HL-60 (cell line): ENCODE measurements around the gene TCF25.

Experiments used
- GABPA ChIP-seq: IDR thresholded peaks from 2 replicates; pipeline ENCODE4 v1.6.1; 2012; ENCODE audit warnings: low read depth
- POLR2AphosphoS5 ChIP-seq: IDR thresholded peaks from 2 replicates; pipeline ENCODE4 v1.6.1; 2012; ENCODE audit warnings: low read depth
- SPI1 ChIP-seq: IDR thresholded peaks from 2 replicates; pipeline ENCODE4 v1.6.1; 2012; ENCODE audit warnings: low read depth, mild to moderate bottlenecking, borderline replicate concordance
- TF ChIP-seq, protein P1 (sequence below): IDR thresholded peaks from one replicate; pipeline ENCODE4 v1.5.1; 2011; ENCODE audit warnings: low read length, control low read depth, inconsistent platforms; ENCODE audit not compliant: insufficient read depth

DNA sequence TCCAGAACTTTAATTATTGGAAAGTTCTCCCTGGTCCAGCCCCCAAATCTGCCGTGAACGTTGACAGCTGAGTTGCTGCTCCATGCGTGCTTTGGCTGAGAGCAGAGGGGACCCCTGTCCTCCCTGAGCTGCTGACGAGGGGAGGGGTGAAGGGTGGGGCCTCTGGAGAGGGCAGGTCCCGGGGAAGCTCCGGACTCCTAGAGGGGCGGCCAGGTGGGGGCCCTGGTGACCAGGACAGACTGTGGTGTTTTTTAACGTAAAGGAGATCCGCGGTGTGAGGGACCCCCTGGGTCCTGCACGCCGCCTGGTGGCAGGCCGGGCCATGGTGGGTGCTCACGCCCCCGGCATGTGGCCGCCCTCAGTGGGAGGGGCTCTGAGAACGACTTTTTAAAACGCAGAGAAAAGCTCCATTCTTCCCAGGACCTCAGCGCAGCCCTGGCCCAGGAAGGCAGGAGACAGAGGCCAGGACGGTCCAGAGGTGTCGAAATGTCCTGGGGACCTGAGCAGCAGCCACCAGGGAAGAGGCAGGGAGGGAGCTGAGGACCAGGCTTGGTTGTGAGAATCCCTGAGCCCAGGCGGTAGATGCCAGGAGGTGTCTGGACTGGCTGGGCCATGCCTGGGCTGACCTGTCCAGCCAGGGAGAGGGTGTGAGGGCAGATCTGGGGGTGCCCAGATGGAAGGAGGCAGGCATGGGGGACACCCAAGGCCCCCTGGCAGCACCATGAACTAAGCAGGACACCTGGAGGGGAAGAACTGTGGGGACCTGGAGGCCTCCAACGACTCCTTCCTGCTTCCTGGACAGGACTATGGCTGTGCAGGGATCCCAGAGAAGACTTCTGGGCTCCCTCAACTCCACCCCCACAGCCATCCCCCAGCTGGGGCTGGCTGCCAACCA is 45.3 kb downstream of the TCF25 start, which contains the start of gene MC1R:
- TF ChIP-seq GABPA = no peak
- TF ChIP-seq, protein P1, sequence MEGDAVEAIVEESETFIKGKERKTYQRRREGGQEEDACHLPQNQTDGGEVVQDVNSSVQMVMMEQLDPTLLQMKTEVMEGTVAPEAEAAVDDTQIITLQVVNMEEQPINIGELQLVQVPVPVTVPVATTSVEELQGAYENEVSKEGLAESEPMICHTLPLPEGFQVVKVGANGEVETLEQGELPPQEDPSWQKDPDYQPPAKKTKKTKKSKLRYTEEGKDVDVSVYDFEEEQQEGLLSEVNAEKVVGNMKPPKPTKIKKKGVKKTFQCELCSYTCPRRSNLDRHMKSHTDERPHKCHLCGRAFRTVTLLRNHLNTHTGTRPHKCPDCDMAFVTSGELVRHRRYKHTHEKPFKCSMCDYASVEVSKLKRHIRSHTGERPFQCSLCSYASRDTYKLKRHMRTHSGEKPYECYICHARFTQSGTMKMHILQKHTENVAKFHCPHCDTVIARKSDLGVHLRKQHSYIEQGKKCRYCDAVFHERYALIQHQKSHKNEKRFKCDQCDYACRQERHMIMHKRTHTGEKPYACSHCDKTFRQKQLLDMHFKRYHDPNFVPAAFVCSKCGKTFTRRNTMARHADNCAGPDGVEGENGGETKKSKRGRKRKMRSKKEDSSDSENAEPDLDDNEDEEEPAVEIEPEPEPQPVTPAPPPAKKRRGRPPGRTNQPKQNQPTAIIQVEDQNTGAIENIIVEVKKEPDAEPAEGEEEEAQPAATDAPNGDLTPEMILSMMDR = no peak
- no peak for TF ChIP-seq POLR2AphosphoS5
- no peak for TF ChIP-seq SPI1
